Measurements from ENCODE around the gene PTPN14.

Gene PTPN14

GRCh38 chr1:214549604-214550003 is 1.8 kb downstream of the PTPN14 start:
- H3K9ac ChIP-seq (ENCODE audit: low read length in 2 of 2) = no peak overlapping the region
- H3K4me1 ChIP-seq (ENCODE audit: control insufficient read depth, insufficient read depth, low read length) = peaks cover 35% of the 10 kb centered on the region
- H3K4me3 ChIP-seq (ENCODE audit: low read length in 2 of 2) = peak overlapping the region; percentile 85 to 96
- no peaks in the 10 kb centered on the region for H3K27me3 ChIP-seq (ENCODE audit: control insufficient read depth in 1 of 2, insufficient read depth in 2 of 2, low read length in 2 of 2)
- H3K36me3 ChIP-seq (ENCODE audit: control insufficient read depth in 2 of 2, insufficient read depth in 2 of 2, low read length in 2 of 2) = no peaks in the 10 kb centered on the region
- H3K27ac ChIP-seq (ENCODE audit: low read length) = peak overlapping the region; percentile 95
- no peaks in the 10 kb centered on the region for H3K9me3 ChIP-seq (ENCODE audit: control insufficient read depth in 2 of 2, low read length in 2 of 2)

- no peak overlapping the region for H3K27ac ChIP-seq (ENCODE audit: low read length)
These were observed 2.4 kb downstream of the PTPN14 start for GRCh38 chr1:214548988-214549387.

GRCh38 chr1:214548271-214548670 is 3.1 kb downstream of the PTPN14 start:
- Histone ChIP-seq H3K9me3 (ENCODE audit: control insufficient read depth in 2 of 2, low read length in 2 of 2) (no peaks in the 10 kb centered on the region), H3K4me3 (ENCODE audit: low read length in 2 of 2) (no peak overlapping the region), H3K36me3 (ENCODE audit: control insufficient read depth in 2 of 2, insufficient read depth in 2 of 2, low read length in 2 of 2) (no peaks in the 10 kb centered on the region), H3K27me3 (ENCODE audit: control insufficient read depth in 1 of 2, insufficient read depth in 2 of 2, low read length in 2 of 2) (no peaks in the 10 kb centered on the region), H3K27ac (ENCODE audit: low read length) (no peak overlapping the region), H3K4me1 (ENCODE audit: control insufficient read depth, insufficient read depth, low read length) (peaks cover 35% of the 10 kb centered on the region), H3K9ac (ENCODE audit: low read length in 2 of 2) (no peak overlapping the region)

More at GRCh38 chr1:214548988-214549387, 2.4 kb downstream of the PTPN14 start:
- peaks cover 35% of the 10 kb centered on the region for H3K4me1 ChIP-seq (ENCODE audit: control insufficient read depth, insufficient read depth, low read length)
- no peak overlapping the region for H3K9ac ChIP-seq (ENCODE audit: low read length in 2 of 2)
- H3K27me3 ChIP-seq (ENCODE audit: control insufficient read depth in 1 of 2, insufficient read depth in 2 of 2, low read length in 2 of 2) = no peaks in the 10 kb centered on the region
- H3K9me3 ChIP-seq (ENCODE audit: control insufficient read depth in 2 of 2, low read length in 2 of 2) = no peaks in the 10 kb centered on the region
- no peaks in the 10 kb centered on the region for H3K36me3 ChIP-seq (ENCODE audit: control insufficient read depth in 2 of 2, insufficient read depth in 2 of 2, low read length in 2 of 2)
- peak overlapping the region in 1 of 2 donors; percentile 96 for H3K4me3 ChIP-seq (ENCODE audit: low read length in 2 of 2)

GRCh38 chr1:214547747-214548146 is 3.7 kb downstream of the PTPN14 start:
- Histone ChIP-seq H3K27ac (ENCODE audit: low read length) (no peak overlapping the region), H3K4me1 (ENCODE audit: control insufficient read depth, insufficient read depth, low read length) (peaks cover 35% of the 10 kb centered on the region), H3K9me3 (ENCODE audit: control insufficient read depth in 2 of 2, low read length in 2 of 2) (no peaks in the 10 kb centered on the region), H3K4me3 (ENCODE audit: low read length in 2 of 2) (no peak overlapping the region), H3K27me3 (ENCODE audit: control insufficient read depth in 1 of 2, insufficient read depth in 2 of 2, low read length in 2 of 2) (no peaks in the 10 kb centered on the region), H3K9ac (ENCODE audit: low read length in 2 of 2) (no peak overlapping the region), H3K36me3 (ENCODE audit: control insufficient read depth in 2 of 2, insufficient read depth in 2 of 2, low read length in 2 of 2) (no peaks in the 10 kb centered on the region)

- Histone ChIP-seq H3K36me3 (ENCODE audit: control insufficient read depth in 2 of 2, insufficient read depth in 2 of 2, low read length in 2 of 2) (no peaks in the 10 kb centered on the region), H3K27ac (ENCODE audit: low read length) (no peak overlapping the region), H3K4me1 (ENCODE audit: control insufficient read depth, insufficient read depth, low read length) (peaks cover 34% of the 10 kb centered on the region), H3K27me3 (ENCODE audit: control insufficient read depth in 1 of 2, insufficient read depth in 2 of 2, low read length in 2 of 2) (no peaks in the 10 kb centered on the region), H3K9ac (ENCODE audit: low read length in 2 of 2) (no peak overlapping the region), H3K9me3 (ENCODE audit: control insufficient read depth in 2 of 2, low read length in 2 of 2) (no peaks in the 10 kb centered on the region), H3K4me3 (ENCODE audit: low read length in 2 of 2) (no peak overlapping the region)
These were observed 4.3 kb downstream of the PTPN14 start for GRCh38 chr1:214546886-214547641.

DNA sequence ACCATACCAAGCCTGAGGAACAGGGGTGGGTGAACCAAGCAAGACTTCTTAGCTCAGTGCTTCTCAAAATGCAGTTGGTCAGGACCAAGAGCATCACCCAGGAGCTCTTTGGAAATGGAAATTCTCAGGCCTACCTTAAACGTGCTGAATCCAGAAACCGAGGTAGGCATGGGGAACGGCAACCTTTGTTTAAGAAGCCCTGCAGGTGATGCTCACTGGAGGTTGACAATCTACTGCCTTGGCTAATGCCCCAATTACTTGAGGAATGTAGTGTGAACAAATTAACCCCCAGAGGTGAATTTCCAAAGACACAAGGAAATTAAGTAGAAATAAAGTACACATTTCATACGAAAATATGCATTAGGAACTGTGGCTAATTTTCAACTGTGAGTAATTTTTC is 5.3 kb downstream of the PTPN14 start:
- no peaks in the 10 kb centered on the region for H3K9me3 ChIP-seq (ENCODE audit: control insufficient read depth in 2 of 2, low read length in 2 of 2)
- peaks cover 34% of the 10 kb centered on the region for H3K4me1 ChIP-seq (ENCODE audit: control insufficient read depth, insufficient read depth, low read length)
- no peaks in the 10 kb centered on the region for H3K36me3 ChIP-seq (ENCODE audit: control insufficient read depth in 2 of 2, insufficient read depth in 2 of 2, low read length in 2 of 2)
- H3K27ac ChIP-seq (ENCODE audit: low read length) = no peak overlapping the region
- no peak overlapping the region for H3K4me3 ChIP-seq (ENCODE audit: low read length in 2 of 2)
- H3K9ac ChIP-seq (ENCODE audit: low read length in 2 of 2) = no peak overlapping the region
- H3K27me3 ChIP-seq (ENCODE audit: control insufficient read depth in 1 of 2, insufficient read depth in 2 of 2, low read length in 2 of 2) = no peaks in the 10 kb centered on the region

GRCh38 chr1:214545293-214545692 is 6.1 kb downstream of the PTPN14 start:
- Histone ChIP-seq H3K4me3 (ENCODE audit: low read length in 2 of 2) (no peak overlapping the region), H3K27ac (ENCODE audit: low read length) (no peak overlapping the region), H3K9me3 (ENCODE audit: control insufficient read depth in 2 of 2, low read length in 2 of 2) (no peaks in the 10 kb centered on the region), H3K36me3 (ENCODE audit: control insufficient read depth in 2 of 2, insufficient read depth in 2 of 2, low read length in 2 of 2) (no peaks in the 10 kb centered on the region), H3K9ac (ENCODE audit: low read length in 2 of 2) (no peak overlapping the region), H3K27me3 (ENCODE audit: control insufficient read depth in 1 of 2, insufficient read depth in 2 of 2, low read length in 2 of 2) (no peaks in the 10 kb centered on the region), H3K4me1 (ENCODE audit: control insufficient read depth, insufficient read depth, low read length) (peaks cover 30% of the 10 kb centered on the region)

DNA sequence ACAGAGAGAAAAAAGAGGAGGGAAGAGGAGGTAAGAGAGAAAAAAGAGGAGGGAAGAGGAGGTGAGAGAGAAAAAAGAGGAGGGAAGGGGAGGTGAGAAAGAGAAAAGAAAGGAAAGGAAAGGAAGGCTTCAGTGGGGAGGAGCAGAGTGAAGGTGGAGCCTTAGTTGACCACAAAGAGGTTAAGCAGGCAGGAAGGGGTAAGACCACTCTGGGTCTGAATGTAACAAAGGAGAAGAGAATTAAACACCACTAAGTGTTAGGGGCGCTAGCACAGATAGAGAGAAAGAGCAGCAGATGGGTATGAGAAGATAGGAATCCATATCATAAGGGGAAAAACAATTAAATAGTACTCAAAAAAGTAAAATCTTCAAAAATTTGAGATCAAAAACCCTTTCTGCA is 6.6 kb downstream of the PTPN14 start:
- Histone ChIP-seq H3K4me1 (ENCODE audit: control insufficient read depth, insufficient read depth, low read length) (peaks cover 28% of the 10 kb centered on the region), H3K36me3 (ENCODE audit: control insufficient read depth in 2 of 2, insufficient read depth in 2 of 2, low read length in 2 of 2) (no peaks in the 10 kb centered on the region), H3K4me3 (ENCODE audit: low read length in 2 of 2) (no peak overlapping the region), H3K27me3 (ENCODE audit: control insufficient read depth in 1 of 2, insufficient read depth in 2 of 2, low read length in 2 of 2) (no peaks in the 10 kb centered on the region), H3K9me3 (ENCODE audit: control insufficient read depth in 2 of 2, low read length in 2 of 2) (no peaks in the 10 kb centered on the region), H3K27ac (ENCODE audit: low read length) (no peak overlapping the region), H3K9ac (ENCODE audit: low read length in 2 of 2) (no peak overlapping the region)

- peak overlapping the region; percentile 17 to 44 for H3K4me3 ChIP-seq (ENCODE audit: low read length in 2 of 2)
- no peaks in the 10 kb centered on the region for H3K36me3 ChIP-seq (ENCODE audit: control insufficient read depth in 2 of 2, insufficient read depth in 2 of 2, low read length in 2 of 2)
- H3K4me1 ChIP-seq (ENCODE audit: control insufficient read depth, insufficient read depth, low read length) = peaks cover 24% of the 10 kb centered on the region
- H3K27me3 ChIP-seq (ENCODE audit: control insufficient read depth in 1 of 2, insufficient read depth in 2 of 2, low read length in 2 of 2) = no peaks in the 10 kb centered on the region
- H3K9ac ChIP-seq (ENCODE audit: low read length in 2 of 2) = no peak overlapping the region
- peak overlapping the region; percentile 66 for H3K27ac ChIP-seq (ENCODE audit: low read length)
- H3K9me3 ChIP-seq (ENCODE audit: control insufficient read depth in 2 of 2, low read length in 2 of 2) = no peaks in the 10 kb centered on the region
These were observed 8.9 kb downstream of the PTPN14 start for GRCh38 chr1:214542275-214543199.

- Histone ChIP-seq H3K27ac (ENCODE audit: low read length) (peak overlapping the region; percentile 53), H3K4me3 (ENCODE audit: low read length in 2 of 2) (peak overlapping the region; percentile 17 to 44), H3K27me3 (ENCODE audit: control insufficient read depth in 1 of 2, insufficient read depth in 2 of 2, low read length in 2 of 2) (no peaks in the 10 kb centered on the region), H3K9ac (ENCODE audit: low read length in 2 of 2) (no peak overlapping the region), H3K4me1 (ENCODE audit: control insufficient read depth, insufficient read depth, low read length) (peaks cover 21% of the 10 kb centered on the region), H3K9me3 (ENCODE audit: control insufficient read depth in 2 of 2, low read length in 2 of 2) (no peaks in the 10 kb centered on the region), H3K36me3 (ENCODE audit: control insufficient read depth in 2 of 2, insufficient read depth in 2 of 2, low read length in 2 of 2) (no peaks in the 10 kb centered on the region)
These were observed 9.7 kb downstream of the PTPN14 start for GRCh38 chr1:214541693-214542092.
